GM19328 (cell line): ENCODE measurements around the gene MUSTN1.

ENCODE experiments used
- ATAC-seq: cut with Tn5 transposase; IDR thresholded peaks from one replicate; pipeline ENCODE4 v1.9.1; 2021; ENCODE audit warnings: mild to moderate bottlenecking, moderate library complexity; ENCODE audit not compliant: unreplicated experiment

MUSTN1 gene

GRCh38 chr3:52809662-52810377 lies 25.0 kb downstream of the MUSTN1 start:
- ATAC-seq: no peak

- ATAC-seq: no peak
These were observed 25.7 kb downstream of the MUSTN1 start for GRCh38 chr3:52809149-52809548.

- ATAC-seq: no peak
These were observed 29.4 kb downstream of the MUSTN1 start for GRCh38 chr3:52805270-52806039.

- no peak for ATAC-seq
These were observed 33.0 kb downstream of the MUSTN1 start for GRCh38 chr3:52801839-52802238.

GRCh38 chr3:52800079-52800478 lies 34.7 kb downstream of the MUSTN1 start:
- no peak for ATAC-seq

- ATAC-seq: no peak
These were observed 35.8 kb downstream of the MUSTN1 start for GRCh38 chr3:52798978-52799476.

- ATAC-seq: no peak
These were observed 36.3 kb downstream of the MUSTN1 start for GRCh38 chr3:52798376-52798977.

- no peak for ATAC-seq
These were observed 38.4 kb downstream of the MUSTN1 start for GRCh38 chr3:52796411-52796810.

GRCh38 chr3:52795298-52795900 lies 39.4 kb downstream of the MUSTN1 start:
- ATAC-seq: no peak

GRCh38 chr3:52794612-52795099 lies 40.2 kb downstream of the MUSTN1 start, which contains the start of gene ITIH3:
TSS of gene ITIH3 (plus strand) at chr3:52794796. CDS start at chr3:52794804, 8 bp downstream.
- ATAC-seq: no peak

GRCh38 chr3:52793702-52794611 lies 40.9 kb downstream of the MUSTN1 start:
- ATAC-seq: no peak

GRCh38 chr3:52792961-52793695 lies 41.7 kb downstream of the MUSTN1 start:
- ATAC-seq: no peak

- ATAC-seq: no peak
These were observed 42.4 kb downstream of the MUSTN1 start for GRCh38 chr3:52792413-52792812.

- ATAC-seq: no peak
These were observed 42.9 kb downstream of the MUSTN1 start for GRCh38 chr3:52791928-52792327.

- no peak for ATAC-seq
These were observed 43.5 kb downstream of the MUSTN1 start for GRCh38 chr3:52791366-52791765.

- ATAC-seq: no peak
These were observed 44.1 kb downstream of the MUSTN1 start for GRCh38 chr3:52790741-52791140.

GRCh38 chr3:52790337-52790736 lies 44.5 kb downstream of the MUSTN1 start:
- ATAC-seq: no peak

- no peak for ATAC-seq
These were observed 45.1 kb downstream of the MUSTN1 start for GRCh38 chr3:52789746-52790040.

GRCh38 chr3:52788890-52789745 lies 45.7 kb downstream of the MUSTN1 start:
- no peak for ATAC-seq
